OCI-LY1 (cell line): ENCODE measurements around the gene IP6K3.

ENCODE experiments used
- H2AFZ ChIP-seq: fragments of 200-600 bp; sonication (generic), shearing (Covaris generic); 2 replicates; pipeline ENCODE4 v1.6.0; 2014; ENCODE audit warnings: antibody characterized with exemption, mild to moderate bottlenecking, low read length
- H3F3A ChIP-seq: fragments of 200-600 bp; sonication (generic), shearing (Covaris generic); 2 replicates; pipeline ENCODE4 v1.6.0; 2014; ENCODE audit warnings: mild to moderate bottlenecking, antibody characterized with exemption, low read length, moderate library complexity; ENCODE audit not compliant: insufficient read depth
- H3K27ac ChIP-seq: fragments of 200-600 bp; sonication (generic); 2 replicates; pipeline ENCODE4 v1.5.1; 2014; ENCODE audit warnings: low read length, mixed run types, mild to moderate bottlenecking, low read depth; ENCODE audit not compliant: poor library complexity, severe bottlenecking
- H3K27me3 ChIP-seq: fragments of 200-600 bp; sonication (generic); 2 replicates; pipeline ENCODE4 v1.6.0; 2014; ENCODE audit warnings: antibody characterized with exemption, mild to moderate bottlenecking, low read length, moderate library complexity; ENCODE audit not compliant: insufficient read depth
- H3K36me3 ChIP-seq: fragments of 200-600 bp; sonication (generic); 2 replicates; pipeline ENCODE4 v1.6.1; 2014; ENCODE audit warnings: mild to moderate bottlenecking, antibody characterized with exemption, low read length, moderate library complexity, mixed read lengths; ENCODE audit not compliant: insufficient read depth
- H3K4me1 ChIP-seq: fragments of 200-600 bp; sonication (generic); 2 replicates; pipeline ENCODE4 v1.5.1; 2014; ENCODE audit warnings: mild to moderate bottlenecking, low read length, moderate library complexity; ENCODE audit not compliant: insufficient read depth, severe bottlenecking
- H3K4me2 ChIP-seq: fragments of 200-600 bp; sonication (generic), shearing (Covaris generic); 2 replicates; pipeline ENCODE4 v1.6.1; 2014; ENCODE audit warnings: low read length
- H3K4me3 ChIP-seq: fragments of 200-600 bp; sonication (generic); 2 replicates; pipeline ENCODE4 v1.5.1; 2014; ENCODE audit warnings: low read length, low read depth, mild to moderate bottlenecking, mixed read lengths; ENCODE audit not compliant: poor library complexity, severe bottlenecking
- H3K79me2 ChIP-seq: fragments of 200-600 bp; shearing (Covaris generic); 2 replicates; pipeline ENCODE4 v1.6.1; 2016; ENCODE audit warnings: mixed run types, low read length, mixed read lengths; ENCODE audit not compliant: insufficient read depth
- H3K9ac ChIP-seq: fragments of 200-600 bp; sonication (generic), shearing (Covaris generic); 2 replicates; pipeline ENCODE4 v1.6.1; 2014; ENCODE audit warnings: mild to moderate bottlenecking, low read length, mixed read lengths
- H3K9me2 ChIP-seq: fragments of 200-600 bp; sonication (generic), shearing (Covaris generic); 2 replicates; pipeline ENCODE4 v1.6.1; 2014; ENCODE audit warnings: low read depth, mild to moderate bottlenecking, low read length, mixed read lengths
- H3K9me3 ChIP-seq: fragments of 200-600 bp; shearing (Covaris generic); 2 replicates; pipeline ENCODE4 v1.6.1; 2014; ENCODE audit warnings: low read length, mixed read lengths
- H4K20me1 ChIP-seq: fragments of 200-600 bp; sonication (generic), shearing (Covaris generic); 2 replicates; pipeline ENCODE4 v1.6.0; 2016; ENCODE audit warnings: mild to moderate bottlenecking, low read length; ENCODE audit not compliant: insufficient read depth
- EZH2 ChIP-seq: fragments of 200-600 bp; sonication (generic), shearing (Covaris generic); IDR thresholded peaks from 2 replicates; pipeline ENCODE4 v1.8.0; 2017; ENCODE audit warnings: borderline replicate concordance, mixed run types, mild to moderate bottlenecking, antibody characterized with exemption, low read length, moderate library complexity, mixed read lengths
- TF ChIP-seq, protein P1 (sequence below): fragments of 200-600 bp; sonication (generic), shearing (Covaris generic); IDR thresholded peaks from 2 replicates; pipeline ENCODE4 v1.5.1; 2017; ENCODE audit warnings: mild to moderate bottlenecking, antibody characterized with exemption, low read length, moderate library complexity, mixed read lengths

IP6K3 gene

DNA sequence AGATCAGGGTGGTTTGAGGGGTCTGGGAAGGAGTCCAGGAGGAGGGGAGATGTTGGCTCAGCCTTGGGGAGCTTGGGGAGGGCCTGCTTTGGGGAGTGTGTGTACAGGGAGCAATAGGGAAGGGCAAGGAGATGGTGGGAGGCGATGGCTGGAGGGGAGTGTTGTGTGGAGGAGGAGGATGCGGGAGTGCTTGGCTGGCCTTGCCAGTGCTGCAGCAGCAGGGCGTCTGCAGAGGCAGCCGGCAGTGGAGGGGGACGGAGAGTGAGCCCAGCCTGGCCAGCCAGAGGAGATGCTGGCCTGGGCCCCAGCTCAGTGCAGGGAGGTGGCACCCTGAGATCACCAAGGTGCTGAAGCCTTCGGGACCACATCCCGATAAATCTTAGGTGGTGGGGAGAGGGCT, 3.9 kb downstream of the IP6K3 start:
- Histone ChIP-seq H3K4me2 (no peak overlapping the region), H3K9ac (no peak overlapping the region), H3K27ac (no peak overlapping the region), H3F3A (no peaks in the 10 kb centered on the region), H3K9me3 (no peaks in the 10 kb centered on the region), H3K36me3 (no peaks in the 10 kb centered on the region), H3K9me2 (no peaks in the 10 kb centered on the region), H3K4me1 (no peaks in the 10 kb centered on the region), H3K79me2 (no peaks in the 10 kb centered on the region), H3K4me3 (no peak overlapping the region), H2AFZ (no peak overlapping the region), H4K20me1 (no peaks in the 10 kb centered on the region), H3K27me3 (peaks cover 6% of the 10 kb centered on the region; the same call in 1 of the 2 replicates)
- TF ChIP-seq EZH2, result no peak
- TF ChIP-seq, protein P1, sequence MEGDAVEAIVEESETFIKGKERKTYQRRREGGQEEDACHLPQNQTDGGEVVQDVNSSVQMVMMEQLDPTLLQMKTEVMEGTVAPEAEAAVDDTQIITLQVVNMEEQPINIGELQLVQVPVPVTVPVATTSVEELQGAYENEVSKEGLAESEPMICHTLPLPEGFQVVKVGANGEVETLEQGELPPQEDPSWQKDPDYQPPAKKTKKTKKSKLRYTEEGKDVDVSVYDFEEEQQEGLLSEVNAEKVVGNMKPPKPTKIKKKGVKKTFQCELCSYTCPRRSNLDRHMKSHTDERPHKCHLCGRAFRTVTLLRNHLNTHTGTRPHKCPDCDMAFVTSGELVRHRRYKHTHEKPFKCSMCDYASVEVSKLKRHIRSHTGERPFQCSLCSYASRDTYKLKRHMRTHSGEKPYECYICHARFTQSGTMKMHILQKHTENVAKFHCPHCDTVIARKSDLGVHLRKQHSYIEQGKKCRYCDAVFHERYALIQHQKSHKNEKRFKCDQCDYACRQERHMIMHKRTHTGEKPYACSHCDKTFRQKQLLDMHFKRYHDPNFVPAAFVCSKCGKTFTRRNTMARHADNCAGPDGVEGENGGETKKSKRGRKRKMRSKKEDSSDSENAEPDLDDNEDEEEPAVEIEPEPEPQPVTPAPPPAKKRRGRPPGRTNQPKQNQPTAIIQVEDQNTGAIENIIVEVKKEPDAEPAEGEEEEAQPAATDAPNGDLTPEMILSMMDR, result no peak

- Histone ChIP-seq H3K9me2 (no peaks in the 10 kb centered on the region), H2AFZ (no peak overlapping the region), H3K4me2 (no peak overlapping the region), H3F3A (no peaks in the 10 kb centered on the region), H3K9me3 (no peaks in the 10 kb centered on the region), H3K79me2 (no peaks in the 10 kb centered on the region), H3K36me3 (no peaks in the 10 kb centered on the region), H3K27me3 (no peaks in the 10 kb centered on the region), H4K20me1 (no peaks in the 10 kb centered on the region), H3K4me1 (no peaks in the 10 kb centered on the region), H3K4me3 (no peak overlapping the region), H3K27ac (no peak overlapping the region), H3K9ac (no peak overlapping the region)
- TF ChIP-seq, protein P1, result no peak
- no peak for TF ChIP-seq EZH2
These were observed 4.6 kb downstream of the IP6K3 start for GRCh38 chr6:33742092-33742491.

- TF ChIP-seq, protein P1, result no peak
- no peak for TF ChIP-seq EZH2
- Histone ChIP-seq H3K27ac (no peak overlapping the region), H3K79me2 (no peaks in the 10 kb centered on the region), H3K9me3 (no peaks in the 10 kb centered on the region), H2AFZ (no peak overlapping the region), H3K36me3 (no peaks in the 10 kb centered on the region), H3K9me2 (no peaks in the 10 kb centered on the region), H3F3A (no peaks in the 10 kb centered on the region), H3K4me3 (no peak overlapping the region), H4K20me1 (no peaks in the 10 kb centered on the region), H3K4me2 (no peak overlapping the region), H3K27me3 (no peaks in the 10 kb centered on the region), H3K9ac (no peak overlapping the region), H3K4me1 (no peaks in the 10 kb centered on the region)
These were observed 5.9 kb downstream of the IP6K3 start for GRCh38 chr6:33740794-33741193.
